Measurements from ENCODE around the gene EVC.
"Not testable (repeated sequence)": the region's sequence is repeated elsewhere in the genome, so short reads cannot be mapped to it uniquely, and the experiment has no call there.

The EVC gene

GRCh38 chr4:5785806-5786680 lies 75.0 kb downstream of the EVC start:
- DNase-seq (ENCODE audit: low read depth): peak; percentile 43

DNA sequence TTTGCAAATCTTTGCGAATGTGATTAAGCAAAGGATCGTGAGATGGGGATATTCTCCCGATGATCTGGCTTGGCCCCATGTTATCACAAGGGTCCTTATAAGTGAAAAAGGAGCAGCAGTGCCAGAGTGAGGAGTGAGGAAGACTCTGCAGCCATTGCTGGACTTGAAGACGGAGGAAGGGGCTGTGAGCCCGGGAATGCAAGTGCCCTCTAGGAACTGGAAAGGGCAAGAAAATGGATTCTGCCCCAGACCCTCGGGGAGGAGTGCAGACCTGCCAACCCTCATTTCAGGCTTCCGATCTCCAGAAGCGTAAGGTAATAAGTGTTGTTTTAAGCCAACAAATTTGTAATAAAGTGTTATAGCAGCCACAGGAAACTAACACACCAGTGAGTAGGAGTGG lies 76.3 kb downstream of the EVC start:
- no peak for DNase-seq (ENCODE audit: low read depth)

- no peak for DNase-seq (ENCODE audit: low read depth)
Measured at GRCh38 chr4:5788144-5788543, 77.1 kb downstream of the EVC start.

- no peak for DNase-seq (ENCODE audit: low read depth)
Measured at GRCh38 chr4:5789141-5789540, 78.1 kb downstream of the EVC start.

DNA sequence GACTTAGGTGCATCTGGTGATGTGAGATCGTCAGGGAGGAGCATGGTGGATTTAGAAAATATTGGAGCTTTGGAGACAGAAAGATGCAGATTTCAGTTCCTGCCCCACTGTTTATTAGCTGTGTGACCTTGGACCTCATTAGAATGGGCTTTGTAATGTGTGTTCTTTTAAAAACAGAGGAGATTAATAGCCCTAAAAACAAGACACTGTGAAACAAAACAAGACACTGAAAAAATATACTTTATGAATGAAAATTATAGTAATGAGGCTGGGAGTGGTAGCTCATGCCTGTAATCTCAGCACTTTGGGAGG lies 79.5 kb downstream of the EVC start:
- no peak for DNase-seq (ENCODE audit: low read depth)

DNA sequence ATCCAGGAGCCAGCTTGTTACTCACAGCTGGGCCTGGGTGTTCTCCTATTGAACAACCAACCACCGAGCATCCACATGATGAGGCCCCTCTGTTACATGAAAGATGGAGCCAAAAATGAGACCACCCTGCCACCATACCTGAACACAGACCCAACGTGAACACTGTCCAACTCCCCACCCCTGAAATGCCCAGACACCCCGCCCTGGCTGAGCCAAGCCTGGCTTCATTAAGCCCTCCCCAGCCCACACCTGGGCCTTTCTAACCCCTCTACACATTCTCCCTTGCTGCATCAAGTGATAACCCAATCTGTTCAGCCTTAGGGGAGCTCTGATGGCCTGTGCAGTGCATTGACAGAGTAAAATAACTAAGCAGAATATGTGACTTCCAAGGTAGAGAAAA lies 80.7 kb downstream of the EVC start:
- DNase-seq (ENCODE audit: low read depth): no peak

- no peak for DNase-seq (ENCODE audit: low read depth)
Measured at GRCh38 chr4:5793514-5793913, 82.5 kb downstream of the EVC start.

- no peak for DNase-seq (ENCODE audit: low read depth)
Measured at GRCh38 chr4:5795580-5795979, 84.6 kb downstream of the EVC start.

DNA sequence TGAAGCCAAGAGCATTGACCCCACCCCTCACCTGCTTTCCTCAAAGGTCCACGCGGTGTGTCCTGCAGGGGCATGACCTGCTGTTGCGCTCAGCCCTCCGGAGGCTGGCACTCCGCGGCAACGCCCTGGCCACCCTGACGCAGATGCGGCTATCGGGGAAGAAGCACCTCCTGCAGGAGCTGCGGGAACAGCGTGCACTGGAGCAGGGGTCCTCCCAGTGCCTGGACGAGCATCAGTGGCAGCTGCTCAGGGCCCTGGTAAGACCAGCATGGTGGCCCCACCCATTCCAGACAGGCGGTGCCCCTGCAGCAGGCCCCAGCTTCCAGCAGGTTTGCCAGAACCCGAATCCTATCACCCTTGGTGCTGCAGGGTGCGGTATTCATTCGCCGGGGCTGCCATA lies 86.0 kb downstream of the EVC start:
- DNase-seq (ENCODE audit: low read depth): no peak

DNA sequence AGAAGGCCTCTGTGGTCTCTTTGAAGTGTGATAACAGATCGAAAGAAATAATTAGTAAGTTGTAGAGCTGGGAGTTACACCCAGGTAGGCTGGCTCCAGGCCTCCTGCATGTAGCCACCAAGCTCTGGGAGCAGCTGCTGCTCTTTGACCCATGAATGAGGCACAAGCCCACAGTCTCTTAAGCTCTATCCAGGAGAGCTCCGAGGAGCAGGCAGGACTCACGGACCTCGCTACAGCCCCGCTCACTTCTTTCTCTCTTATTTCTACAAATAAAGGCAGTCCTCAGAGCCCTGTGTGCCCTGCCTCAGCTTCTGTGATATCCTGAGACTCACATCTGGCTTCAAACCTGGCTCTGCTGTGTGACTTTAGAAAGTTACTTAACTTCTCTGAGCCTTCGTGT lies 86.9 kb downstream of the EVC start:
- DNase-seq (ENCODE audit: low read depth): no peak

DNA sequence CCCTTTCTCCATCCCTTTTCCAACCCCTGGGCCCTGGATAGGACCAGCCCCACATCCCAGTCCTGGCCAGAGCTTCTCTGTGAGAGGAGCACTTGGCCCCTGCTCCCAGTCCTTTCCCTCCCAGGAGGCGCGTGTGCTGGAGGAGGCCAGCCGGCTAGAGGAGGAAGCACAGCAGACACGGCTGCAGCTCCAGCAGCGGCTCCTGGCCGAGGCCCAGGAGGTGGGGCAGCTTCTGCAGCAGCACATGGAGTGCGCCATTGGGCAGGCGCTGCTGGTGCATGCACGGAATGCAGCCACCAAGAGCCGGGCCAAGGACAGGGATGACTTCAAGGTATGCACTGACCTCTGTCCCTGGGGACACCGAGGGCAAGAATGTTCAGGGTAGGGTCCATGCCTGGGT lies 87.5 kb downstream of the EVC start:
- no peak for DNase-seq (ENCODE audit: low read depth)

DNA sequence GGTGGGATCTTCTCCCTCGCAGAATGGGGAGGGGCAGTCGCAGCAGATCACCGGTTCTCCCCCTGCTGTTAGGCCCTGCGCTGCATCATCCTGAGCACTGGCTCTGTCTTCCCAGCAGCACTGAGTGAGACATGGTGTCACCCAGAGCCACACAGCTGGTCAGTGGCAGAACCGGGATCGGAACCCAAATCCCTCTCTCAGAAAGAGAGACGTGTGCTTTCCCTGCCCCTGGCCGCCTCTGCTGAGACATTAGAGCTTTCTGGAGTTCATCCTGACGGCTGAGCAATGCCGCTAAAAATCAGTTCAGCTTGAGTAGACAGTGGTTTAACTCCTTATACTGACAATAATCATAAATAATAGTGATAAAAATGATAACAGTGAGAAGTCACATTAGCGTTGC lies 87.9 kb downstream of the EVC start:
- DNase-seq (ENCODE audit: low read depth): no peak

- no peak for DNase-seq (ENCODE audit: low read depth)
Measured at GRCh38 chr4:5799406-5799805, 88.4 kb downstream of the EVC start.

GRCh38 chr4:5800496-5800895 lies 89.5 kb downstream of the EVC start:
- no peak for DNase-seq (ENCODE audit: low read depth)

- DNase-seq (ENCODE audit: low read depth): no peak
Measured at GRCh38 chr4:5801696-5802095, 90.7 kb downstream of the EVC start.

DNA sequence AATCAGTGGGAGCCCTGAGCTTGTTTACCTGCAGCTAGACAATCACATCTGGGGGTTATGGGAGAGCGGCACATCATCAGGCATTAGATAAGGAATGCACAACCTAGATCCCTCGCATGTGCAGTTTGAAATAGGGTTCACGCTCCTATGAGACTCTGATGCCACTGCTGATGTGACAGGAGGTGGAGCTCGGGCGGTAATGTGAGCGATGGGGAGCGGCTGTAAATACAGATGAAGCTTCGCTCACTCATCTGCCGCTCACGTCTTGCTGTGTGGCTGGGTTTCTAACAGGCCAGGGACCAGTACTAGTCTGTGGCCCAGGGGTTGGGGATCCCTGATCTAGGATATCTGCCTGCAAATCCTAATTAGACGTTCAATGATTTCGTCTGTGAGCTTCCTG lies 91.6 kb downstream of the EVC start:
- DNase-seq (ENCODE audit: low read depth): no peak

DNA sequence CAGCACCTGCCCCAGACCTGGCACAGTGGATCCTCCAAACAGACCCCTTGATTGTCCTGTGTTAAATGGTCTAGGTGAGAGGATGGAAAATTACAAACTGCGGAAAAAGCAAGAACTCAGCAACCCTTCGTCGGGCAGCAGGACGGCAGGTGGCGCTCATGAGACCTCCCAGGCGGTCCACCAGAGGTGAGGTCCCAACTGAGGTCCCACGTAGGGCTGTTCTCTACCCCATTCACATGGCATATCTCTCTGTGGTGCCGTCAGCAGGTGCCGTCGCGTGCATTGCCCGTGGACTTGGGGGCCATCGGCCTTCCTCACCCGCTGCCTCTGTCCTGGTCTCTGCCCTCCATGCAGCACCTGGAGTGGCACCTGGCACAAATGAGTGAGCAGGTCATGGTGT lies 93.7 kb downstream of the EVC start:
- DNase-seq (ENCODE audit: low read depth): no peak

GRCh38 chr4:5805270-5805669 lies 94.3 kb downstream of the EVC start:
- DNase-seq (ENCODE audit: low read depth): no peak

DNA sequence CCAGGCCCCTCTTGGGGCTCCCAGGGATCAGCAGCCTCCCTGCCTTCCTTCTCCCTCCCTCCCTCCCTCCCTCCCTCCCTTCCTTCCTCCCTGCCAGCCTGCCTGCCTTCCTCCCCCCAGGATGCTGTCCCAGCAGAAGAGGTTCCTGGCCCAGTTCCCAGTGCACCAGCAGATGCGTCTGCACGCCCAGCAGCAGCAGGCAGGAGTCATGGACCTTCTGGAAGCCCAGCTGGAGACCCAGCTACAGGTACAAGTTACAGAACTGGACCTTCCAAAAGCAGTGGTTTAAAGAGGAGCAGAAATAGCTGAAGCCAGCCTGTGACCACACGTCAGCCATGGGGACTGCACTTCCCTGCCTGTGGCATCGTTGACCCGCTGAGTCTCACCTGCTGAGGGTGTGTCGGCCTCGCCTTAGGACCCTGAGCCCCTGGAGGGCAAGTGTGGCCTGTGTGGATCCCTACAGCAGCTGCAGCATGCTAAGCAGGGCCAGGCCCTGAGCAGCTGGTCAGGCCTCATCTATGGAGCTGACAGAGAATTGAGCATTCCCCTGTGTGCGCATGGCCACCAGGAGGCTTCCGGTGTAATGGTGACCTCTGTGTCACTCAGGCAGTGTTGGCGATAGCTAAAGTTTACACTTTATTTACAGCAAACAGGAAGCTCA lies 97.2 kb downstream of the EVC start:
- DNase-seq (ENCODE audit: low read depth): no peak

DNA sequence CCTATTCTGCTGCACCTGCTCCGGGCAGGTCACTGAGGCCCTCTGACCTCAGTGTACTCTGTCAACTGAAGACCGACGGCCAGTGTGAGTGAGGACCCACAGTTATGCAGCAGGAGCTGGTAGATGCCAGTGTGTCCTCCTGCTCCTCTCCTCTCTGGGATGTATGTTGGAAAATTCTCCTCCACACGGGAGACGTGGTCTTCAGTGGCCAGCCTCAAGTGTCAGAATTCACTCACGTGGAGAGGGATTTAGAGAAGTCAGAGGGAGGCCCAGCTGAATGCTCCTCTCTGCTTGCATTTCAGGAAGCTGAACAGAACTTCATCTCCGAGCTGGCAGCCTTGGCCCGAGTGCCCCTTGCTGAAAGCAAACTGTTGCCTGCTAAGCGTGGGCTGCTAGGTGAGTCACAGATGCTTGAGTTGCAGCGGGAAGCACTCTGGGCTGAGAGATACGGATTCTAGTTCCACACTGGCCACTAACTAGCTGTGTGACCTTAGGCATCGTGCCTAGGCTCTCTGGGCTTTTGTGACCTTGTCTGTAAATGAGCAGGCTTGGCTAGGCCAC lies 98.3 kb downstream of the EVC start:
- DNase-seq (ENCODE audit: low read depth): no peak

- DNase-seq (ENCODE audit: low read depth): no peak
Measured at GRCh38 chr4:5810151-5810550, 99.2 kb downstream of the EVC start.

GRCh38 chr4:5810770-5811430 lies 99.9 kb downstream of the EVC start:
- DNase-seq (ENCODE audit: low read depth): no peak

DNA sequence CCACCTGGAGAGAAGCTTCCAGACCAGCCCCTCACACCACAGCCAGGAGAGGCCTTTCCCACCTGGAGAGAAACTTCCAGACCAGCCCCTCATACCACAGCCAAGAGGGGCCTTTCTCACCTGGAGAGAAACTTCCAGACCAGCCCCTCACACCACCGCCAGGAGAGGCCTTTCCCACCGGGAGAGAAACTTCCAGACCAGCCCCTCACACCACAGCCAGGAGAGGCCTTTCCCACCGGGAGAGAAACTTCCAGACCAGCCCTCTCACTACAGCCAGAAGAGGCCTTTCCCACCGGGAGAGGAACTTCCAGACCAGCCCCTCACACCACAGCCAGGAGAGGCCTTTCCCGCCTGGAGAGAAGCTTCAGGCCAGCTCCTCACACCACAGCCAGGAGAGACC lies 101.1 kb downstream of the EVC start:
- not testable (repeated sequence) for DNase-seq (ENCODE audit: low read depth)
